CD8-positive, alpha-beta memory T cell (primary cell): ENCODE results near the gene PLPPR3. TPM values are rescaled to one million over a fixed set of nuclear protein-coding genes. Genes with fewer than 3 reads are reported as not detected.
A peak's percentile ranks its signal among the peaks of the same experiment; 100 is the strongest.

Experiments used
- CTCF ChIA-PET: fragments of 350-600 bp; sonication (Branson Sonifier 250); formaldehyde crosslinking; loops from one replicate; lab custom pipeline; 2021; ENCODE audit warnings: antibody characterized with exemption; lab: Charles Lee
- POLR2A ChIA-PET: fragments of 350-600 bp; sonication (Branson Sonifier 250); formaldehyde crosslinking; loops from one replicate; lab custom pipeline; 2021; ENCODE audit warnings: antibody characterized with exemption; lab: Charles Lee
- DNase-seq, 5 donors: peaks; one replicate each; pipeline versions ENCODE4 v3.0.0 to v3.0.0-alpha.2; 2020 to 2022; ENCODE audit warnings: mixed read lengths in 1 of 5
- H3K27ac ChIP-seq: one replicate; pipeline ENCODE4 v1.7.0; 2013; ENCODE audit warnings: low read depth, mild to moderate bottlenecking, low read length, moderate library complexity
- H3K27me3 ChIP-seq: 2 replicates; pipeline ENCODE4 v1.7.0; 2013; ENCODE audit warnings: low read length, mild to moderate bottlenecking; ENCODE audit not compliant: insufficient read depth, poor library complexity, severe bottlenecking
- H3K36me3 ChIP-seq: 2 replicates; pipeline ENCODE4 v1.7.0; 2013; ENCODE audit warnings: mild to moderate bottlenecking, low read length, moderate library complexity; ENCODE audit not compliant: insufficient read depth
- H3K4me1 ChIP-seq: 2 replicates; pipeline ENCODE4 v1.7.0; 2013; ENCODE audit warnings: mild to moderate bottlenecking, low read length, moderate library complexity; ENCODE audit not compliant: insufficient read depth
- H3K4me3 ChIP-seq: 2 replicates; pipeline ENCODE4 v1.7.0; 2013; ENCODE audit warnings: mild to moderate bottlenecking, low read length
- H3K9me3 ChIP-seq: 2 replicates; pipeline ENCODE4 v1.7.0; 2013; ENCODE audit warnings: mild to moderate bottlenecking, low read length
- H3K27ac Mint-ChIP-seq, 8 donors: one replicate each; pipeline ENCODE4 v1.8.0; 2020 to 2021; ENCODE audit warnings: mixed read lengths in 8 of 8, mild to moderate bottlenecking in 6 of 8, inconsistent platforms in 3 of 8, moderate library complexity in 3 of 8
- H3K27me3 Mint-ChIP-seq, 2 donors: one replicate each; pipeline ENCODE4 v1.8.0; 2020 to 2021; ENCODE audit warnings: mixed read lengths in 2 of 2, mild to moderate bottlenecking in 1 of 2, moderate library complexity in 1 of 2
- H3K36me3 Mint-ChIP-seq, 3 donors: one replicate each; pipeline ENCODE4 v1.8.0; 2020 to 2021; ENCODE audit warnings: mixed read lengths in 3 of 3, inconsistent platforms in 1 of 3, mild to moderate bottlenecking in 1 of 3
- H3K4me1 Mint-ChIP-seq, 3 donors: one replicate each; pipeline ENCODE4 v1.8.0; 2020 to 2021; ENCODE audit warnings: mixed read lengths in 3 of 3, inconsistent platforms in 1 of 3, mild to moderate bottlenecking in 1 of 3
- H3K4me3 Mint-ChIP-seq, 7 donors: one replicate each; pipeline ENCODE4 v1.8.0; 2020 to 2021; ENCODE audit warnings: mixed read lengths in 7 of 7, mild to moderate bottlenecking in 6 of 7, moderate library complexity in 4 of 7, inconsistent platforms in 2 of 7
- H3K9me3 Mint-ChIP-seq, 5 donors: one replicate each; pipeline ENCODE4 v1.8.0; 2020 to 2022; ENCODE audit warnings: mixed read lengths in 5 of 5, mild to moderate bottlenecking in 3 of 5, moderate library complexity in 2 of 5, inconsistent platforms in 1 of 5
- polyA plus RNA-seq: library from polyadenylated mRNA; unstranded; fragments of 300-500 nt; fragmentation: Illumina TruSeq; gene quantifications from one replicate; pipeline ENCODE4 v1.2.3, GENCODE V29; 2021
- total RNA-seq, 2 experiments: library from RNA; stranded (reverse); gene quantifications; one replicate each; pipeline ENCODE4 v1.2.3, GENCODE V29; 2021

PLPPR3 gene
- total and polyA plus RNA-seq, 3 experiments from 2014 or later = not detected

- peaks cover 39% of the 10 kb centered on the region for H3K36me3 ChIP-seq
- peak overlapping the region; percentile 46 to 95 (median 76) for H3K27ac Mint-ChIP-seq
Observed at GRCh38 chr19:801030-801860, 20.5 kb downstream of the PLPPR3 start.

GRCh38 chr19:800360-801029 is 21.3 kb downstream of the PLPPR3 start:
- POLR2A ChIA-PET = no interaction called here
- DNase-seq = no peak
- peak overlapping the region; percentile 54 for H3K27ac ChIP-seq
- CTCF ChIA-PET = interaction anchor here (0.8 kb wide), 1 partner anchor 63 kb away, joined by 3 read pairs; no protein-coding TSS in a partner anchor
- Mint-ChIP-seq H3K4me3 (peak overlapping the region; percentile 85 to 93 (median 89)), H3K9me3 (no peaks in the 10 kb centered on the region), H3K27me3 (peaks cover 0 to 4% of the 10 kb centered on the region in 2 donors), H3K4me1 (peaks cover 51 to 59% (median 52%) of the 10 kb centered on the region in 3 donors), H3K27ac (peak overlapping the region; percentile 56 to 96 (median 92)), H3K36me3 (peaks cover 0 to 53% (median 1%) of the 10 kb centered on the region in 3 donors)
- no peaks in the 10 kb centered on the region for H3K27me3 ChIP-seq
- H3K4me3 ChIP-seq = peak overlapping the region; percentile 41
- no peaks in the 10 kb centered on the region for H3K9me3 ChIP-seq
- peaks cover 36% of the 10 kb centered on the region for H3K36me3 ChIP-seq
- H3K4me1 ChIP-seq = peaks cover 61% of the 10 kb centered on the region

More at GRCh38 chr19:801030-801860, 20.5 kb downstream of the PLPPR3 start:
- ChIA-PET CTCF (interaction anchor here (0.8 to 0.9 kb wide), 2 partner anchors 30 to 62 kb away, joined by 3 read pairs; no protein-coding TSS in a partner anchor), POLR2A (interaction anchor here (0.6 kb wide), 2 partner anchors 63 to 92 kb away, joined by 3 to 5 read pairs; partner anchors contain the start of genes MED16 and RNU6-9)
- no peaks in the 10 kb centered on the region for H3K9me3 ChIP-seq
- DNase-seq = peak in 1 of 5 donors; percentile 32
- Mint-ChIP-seq H3K4me1 (peaks cover 51 to 59% (median 52%) of the 10 kb centered on the region in 3 donors), H3K27me3 (peaks cover 0 to 4% of the 10 kb centered on the region in 2 donors), H3K4me3 (peak overlapping the region; percentile 49 to 77 (median 72)), H3K9me3 (no peaks in the 10 kb centered on the region), H3K36me3 (peaks cover 0 to 55% (median 1%) of the 10 kb centered on the region in 3 donors)
- H3K4me3 ChIP-seq = peak overlapping the region; percentile 5
- H3K27ac ChIP-seq = no peak overlapping the region
- H3K4me1 ChIP-seq = peaks cover 57% of the 10 kb centered on the region
- H3K27me3 ChIP-seq = no peaks in the 10 kb centered on the region

- Mint-ChIP-seq H3K36me3 (peaks cover 0 to 46% (median 1%) of the 10 kb centered on the region in 3 donors), H3K27me3 (peaks cover 0 to 4% of the 10 kb centered on the region in 2 donors)
- peaks cover 61% of the 10 kb centered on the region for H3K4me1 ChIP-seq
Observed at GRCh38 chr19:799076-799881, 22.5 kb downstream of the PLPPR3 start.

GRCh38 chr19:798415-799075 is 23.2 kb downstream of the PLPPR3 start:
- H3K4me3 ChIP-seq = peak overlapping the region; percentile 68
- H3K27me3 ChIP-seq = no peaks in the 10 kb centered on the region
- Mint-ChIP-seq H3K27me3 (peaks cover 0 to 4% of the 10 kb centered on the region in 2 donors), H3K36me3 (peaks cover 0 to 39% (median 1%) of the 10 kb centered on the region in 3 donors), H3K9me3 (no peaks in the 10 kb centered on the region), H3K4me1 (peaks cover 46 to 53% (median 48%) of the 10 kb centered on the region in 3 donors), H3K4me3 (peak overlapping the region; percentile 87 to 93 (median 89)), H3K27ac (peak overlapping the region; percentile 56 to 98 (median 93))
- CTCF ChIA-PET = interaction anchor here (0.9 kb wide), 1 partner anchor 52 kb away, joined by 3 read pairs; no protein-coding TSS in a partner anchor
- peak in 1 of 5 donors; percentile 59 for DNase-seq
- H3K9me3 ChIP-seq = no peaks in the 10 kb centered on the region
- H3K36me3 ChIP-seq = peaks cover 18% of the 10 kb centered on the region
- POLR2A ChIA-PET = interaction anchor here (0.6 kb wide), 2 partner anchors 41 to 304 kb away, joined by 3 to 9 read pairs; no protein-coding TSS in a partner anchor
- peaks cover 58% of the 10 kb centered on the region for H3K4me1 ChIP-seq
- peak overlapping the region; percentile 81 for H3K27ac ChIP-seq

More at GRCh38 chr19:799076-799881, 22.5 kb downstream of the PLPPR3 start:
- no peaks in the 10 kb centered on the region for H3K9me3 ChIP-seq
- Mint-ChIP-seq H3K27ac (peak overlapping the region; percentile 56 to 98 (median 91)), H3K4me3 (peak overlapping the region; percentile 85 to 93 (median 89)), H3K4me1 (peaks cover 49 to 59% (median 52%) of the 10 kb centered on the region in 3 donors), H3K9me3 (no peaks in the 10 kb centered on the region)
- peak overlapping the region; percentile 81 for H3K27ac ChIP-seq
- no peak for DNase-seq
- ChIA-PET CTCF (interaction anchor here (0.9 kb wide), 1 partner anchor 52 kb away, joined by 3 read pairs; no protein-coding TSS in a partner anchor), POLR2A (no interaction called here)
- H3K4me3 ChIP-seq = peak overlapping the region; percentile 68
- H3K27me3 ChIP-seq = no peaks in the 10 kb centered on the region
- peaks cover 24% of the 10 kb centered on the region for H3K36me3 ChIP-seq

GRCh38 chr19:797528-798414 is 24.0 kb downstream of the PLPPR3 start:
- no peaks in the 10 kb centered on the region for H3K9me3 ChIP-seq
- Mint-ChIP-seq H3K4me3 (peak overlapping the region; percentile 89 to 98 (median 92)), H3K27me3 (peaks cover 0 to 4% of the 10 kb centered on the region in 2 donors), H3K4me1 (peaks cover 40 to 45% (median 43%) of the 10 kb centered on the region in 3 donors), H3K27ac (peak overlapping the region in 6 of 8 donors; percentile 56 to 94 (median 90)), H3K9me3 (no peaks in the 10 kb centered on the region), H3K36me3 (peaks cover 0 to 32% (median 1%) of the 10 kb centered on the region in 3 donors)
- H3K27ac ChIP-seq = peak overlapping the region; percentile 81
- H3K27me3 ChIP-seq = no peaks in the 10 kb centered on the region
- peaks cover 12% of the 10 kb centered on the region for H3K36me3 ChIP-seq
- H3K4me3 ChIP-seq = peak overlapping the region; percentile 68
- H3K4me1 ChIP-seq = peaks cover 51% of the 10 kb centered on the region
- DNase-seq = peak; percentile 83 to 92 (median 87)
- ChIA-PET CTCF (interaction anchor here (1.3 kb wide), 1 partner anchor 12 kb away, joined by 3 read pairs; no protein-coding TSS in a partner anchor), POLR2A (interaction anchor here (0.6 to 1.0 kb wide), 5 partner anchors 9 to 471 kb away, joined by 3 to 9 read pairs (median 4); partner anchors contain the start of gene CIRBP)
